H1 (cell line): ENCODE measurements around the gene ERO1A. TPM values are rescaled to one million over a fixed set of nuclear protein-coding genes. Genes with fewer than 3 reads are reported as not detected.

Experiments used
- ASH2L ChIP-seq: fragments of 200-600, 300-600 bp; sonication (generic); IDR thresholded peaks from one replicate; pipeline ENCODE4 v1.7.1; 2017; ENCODE audit warnings: low read length
- CBX8 ChIP-seq: fragments of 300-800, 300-1000 bp; sonication (generic); IDR thresholded peaks from 2 replicates; pipeline ENCODE4 v1.7.1; 2016; ENCODE audit warnings: low read depth, low read length, borderline replicate concordance
- CHD7 ChIP-seq: fragments of 300-600 bp; sonication (generic); IDR thresholded peaks from 2 replicates; pipeline ENCODE4 v1.7.1; 2012; ENCODE audit warnings: low read length, moderate library complexity, mild to moderate bottlenecking, inconsistent platforms; ENCODE audit not compliant: insufficient replicate concordance
- CREB1 ChIP-seq: IDR thresholded peaks from 2 replicates; pipeline ENCODE4 v1.6.1; 2012; ENCODE audit warnings: inconsistent platforms
- HDAC6 ChIP-seq: IDR thresholded peaks from one replicate; pipeline ENCODE4 v1.7.1; 2012; ENCODE audit warnings: low read depth, mild to moderate bottlenecking, inconsistent platforms, low read length, moderate library complexity
- JUN ChIP-seq: IDR thresholded peaks from 2 replicates; pipeline ENCODE4 v1.6.1; 2011; ENCODE audit warnings: low read depth, mild to moderate bottlenecking, improper control_type of control experiment, low read length
- JUND ChIP-seq: IDR thresholded peaks from 2 replicates; pipeline ENCODE4 v1.6.1; 2011; ENCODE audit warnings: mild to moderate bottlenecking, improper control_type of control experiment, low read length
- RNF2 ChIP-seq: fragments of 200-900, 300-1000 bp; sonication (generic); IDR thresholded peaks from 2 replicates; pipeline ENCODE4 v1.7.1; 2016; ENCODE audit warnings: borderline replicate concordance, low read depth, mild to moderate bottlenecking, antibody characterized with exemption, low read length; ENCODE audit not compliant: poor library complexity, severe bottlenecking; ENCODE audit errors: missing control alignments
- SAP30 ChIP-seq: fragments of 300-600 bp; sonication (generic); IDR thresholded peaks from 2 replicates; pipeline ENCODE4 v1.7.1; 2012; ENCODE audit warnings: low read length, moderate library complexity, mild to moderate bottlenecking, inconsistent platforms; ENCODE audit not compliant: insufficient read depth, insufficient replicate concordance
- SP1 ChIP-seq: IDR thresholded peaks from 2 replicates; pipeline ENCODE4 v1.6.1; 2011; ENCODE audit warnings: low read depth, low read length
- SP2 ChIP-seq: IDR thresholded peaks from 2 replicates; pipeline ENCODE4 v1.6.1; 2012; ENCODE audit warnings: mild to moderate bottlenecking, low read length, inconsistent platforms
- SRF ChIP-seq: IDR thresholded peaks from 2 replicates; pipeline ENCODE4 v1.6.1; 2011; ENCODE audit warnings: mild to moderate bottlenecking, low read depth, low read length, moderate library complexity
- TAF7 ChIP-seq: optimal IDR thresholded peaks from 2 replicates; pipeline ENCODE3; 2011; ENCODE audit warnings: low read depth, mild to moderate bottlenecking, inconsistent platforms, low read length, moderate library complexity, borderline replicate concordance
- polyA plus RNA-seq, 7 experiments: library from polyadenylated mRNA; depleted of rRNA in 3 of 7; stranded (reverse) in 5 of 7; unstranded in 2 of 7; fragments of >200 nt in 5 of 7; fragments of 200-250 nt in 2 of 7; gene quantifications; 1 replicate in 5 of 7; 2 replicates in 1 of 7; 4 replicates in 1 of 7; pipeline versions ENCODE4 v1.2.1 to v1.2.3, GENCODE V29; 2011 to 2013; ENCODE audit warnings: missing spikeins in 2 of 7, mixed read lengths in 2 of 7
- total RNA-seq: library from RNA; stranded (reverse); fragmentation: NEBNext Ultra II Directional; extraction: Animal tissue kit (Norgen Biotek cat#: 25700); gene quantifications from 2 replicates; pipeline ENCODE4 v1.2.1, GENCODE V29; 2021

Gene ERO1A
- total and polyA plus RNA-seq, 2 of the 8 experiments (the other 6 are each of a cell fraction or from before 2014, with no cell fraction given) = 15.7 to 42.0 TPM

DNA sequence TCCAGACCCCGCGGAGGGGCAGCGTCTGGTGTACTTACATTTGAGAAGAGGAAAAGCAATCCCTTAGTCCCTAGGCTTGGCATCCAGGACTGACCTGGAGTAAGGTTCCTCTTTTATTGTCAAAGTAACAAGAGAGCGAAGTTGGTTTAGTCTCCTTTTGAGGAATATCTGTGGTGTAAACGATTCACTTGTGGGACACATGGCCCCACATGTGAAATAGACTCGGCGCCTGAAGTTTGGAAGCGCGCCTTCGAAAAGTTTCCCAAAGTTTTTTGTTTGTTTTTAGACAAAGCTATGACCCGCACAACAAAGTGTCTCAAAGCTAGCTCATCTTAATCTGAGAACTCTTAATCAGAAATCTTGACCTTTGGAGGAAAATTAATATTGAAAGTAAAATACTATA, 35.4 kb upstream of the ERO1A start (continued):
- no peak for TF ChIP-seq CHD7
- no peak for TF ChIP-seq RNF2
- no peak for TF ChIP-seq SRF
- no peak for TF ChIP-seq HDAC6
- TF ChIP-seq ASH2L = no peak
- no peak for TF ChIP-seq JUND
- TF ChIP-seq CBX8 = no peak
- no peak for TF ChIP-seq SP2
- TF ChIP-seq TAF7 = no peak
- TF ChIP-seq SAP30 = no peak
- no peak for TF ChIP-seq SP1
- TF ChIP-seq JUN = no peak
- no peak for TF ChIP-seq CREB1
